Muscle of back (tissue), 11 donors: ENCODE measurements around the gene PDZK1IP1. TPM values are rescaled to one million over a fixed set of nuclear protein-coding genes. Genes with fewer than 3 reads are reported as not detected.
"Not testable (repeated sequence)": the region's sequence is repeated elsewhere in the genome, so short reads cannot be mapped to it uniquely, and the experiment has no call there.

Source experiments
- DNase-seq, 3 donors: peaks; one replicate each; pipeline versions ENCODE4 v3.0.0 to v3.0.0-alpha.2; 2013
- polyA plus RNA-seq, 10 donors: library from polyadenylated mRNA; unstranded; fragments of 120-200 nt; gene quantifications; one replicate each; pipeline ENCODE4 v1.2.1, GENCODE V29; 2013; ENCODE audit not compliant: insufficient read length in 10 of 10

Gene PDZK1IP1
- polyA plus RNA-seq, 10 donors: 0.18 to 0.42 (median 0.31) TPM; not detected in 5

DNA sequence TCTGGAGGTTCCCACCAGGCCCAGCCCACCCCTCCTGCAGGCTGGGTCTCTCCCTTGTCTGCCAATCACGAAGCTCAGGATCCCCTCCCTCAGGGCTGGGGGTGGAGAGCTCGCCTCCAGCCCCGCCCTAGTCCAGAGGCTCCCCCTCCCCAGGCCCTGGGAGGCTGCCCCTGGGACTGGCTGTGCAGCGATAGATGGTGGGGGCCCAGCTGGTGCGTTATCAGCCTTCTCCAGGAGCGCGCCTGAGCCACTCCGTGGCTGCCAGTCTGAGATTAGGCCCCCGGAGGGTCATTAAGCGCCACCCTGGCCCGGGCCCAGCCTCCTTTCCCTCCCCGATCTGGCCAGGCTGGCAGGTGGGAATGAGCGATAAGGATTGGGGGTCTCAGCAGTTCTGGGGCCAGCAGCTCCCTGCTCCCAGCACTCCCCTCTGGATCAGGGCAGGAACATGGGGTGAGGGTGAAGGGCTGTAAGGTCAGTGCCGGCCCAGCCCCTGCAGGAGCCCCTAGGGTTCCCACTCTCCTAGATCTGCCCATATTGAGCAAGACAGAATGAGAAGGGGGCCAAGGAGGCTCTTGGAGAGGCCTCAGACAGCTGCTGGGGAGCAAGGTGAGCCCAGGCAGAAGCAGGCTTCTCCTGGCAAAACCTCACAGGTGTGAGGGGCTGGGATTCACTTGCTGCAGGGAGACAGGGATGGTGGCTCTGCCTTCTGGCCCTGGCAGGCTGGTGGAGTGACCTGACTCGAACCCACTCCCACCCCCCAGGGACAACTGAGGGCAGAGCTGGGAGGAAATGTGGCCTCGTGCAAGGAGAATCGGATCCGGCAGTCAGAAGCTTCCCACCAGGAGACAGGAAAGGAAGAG lies 8.5 kb downstream of the PDZK1IP1 start:
- no peak for DNase-seq

DNA sequence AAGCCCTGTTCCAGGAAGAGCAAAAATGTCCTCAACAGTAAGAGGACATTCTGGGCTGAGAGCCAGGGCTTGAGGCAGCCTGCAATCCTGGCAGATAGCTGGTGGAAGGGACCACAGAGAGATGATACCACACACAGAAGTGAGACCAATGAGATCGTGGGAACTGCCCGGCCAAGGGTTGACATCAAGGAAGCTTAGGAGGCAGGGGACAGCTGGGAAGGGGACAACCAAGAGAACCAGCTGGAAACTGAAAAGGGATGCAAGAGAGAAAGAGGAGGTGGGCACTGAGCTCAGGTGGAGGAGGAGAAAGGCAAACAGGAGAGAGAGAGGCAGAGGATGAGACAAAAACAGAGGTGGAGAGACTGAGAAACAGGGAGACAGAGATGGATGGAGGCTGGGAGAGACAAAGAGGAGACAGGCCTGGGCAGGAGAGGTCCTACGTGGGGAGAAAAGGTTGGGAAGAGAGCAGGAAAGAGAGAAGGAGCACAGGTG lies 9.2 kb downstream of the PDZK1IP1 start:
- no peak for DNase-seq

DNA sequence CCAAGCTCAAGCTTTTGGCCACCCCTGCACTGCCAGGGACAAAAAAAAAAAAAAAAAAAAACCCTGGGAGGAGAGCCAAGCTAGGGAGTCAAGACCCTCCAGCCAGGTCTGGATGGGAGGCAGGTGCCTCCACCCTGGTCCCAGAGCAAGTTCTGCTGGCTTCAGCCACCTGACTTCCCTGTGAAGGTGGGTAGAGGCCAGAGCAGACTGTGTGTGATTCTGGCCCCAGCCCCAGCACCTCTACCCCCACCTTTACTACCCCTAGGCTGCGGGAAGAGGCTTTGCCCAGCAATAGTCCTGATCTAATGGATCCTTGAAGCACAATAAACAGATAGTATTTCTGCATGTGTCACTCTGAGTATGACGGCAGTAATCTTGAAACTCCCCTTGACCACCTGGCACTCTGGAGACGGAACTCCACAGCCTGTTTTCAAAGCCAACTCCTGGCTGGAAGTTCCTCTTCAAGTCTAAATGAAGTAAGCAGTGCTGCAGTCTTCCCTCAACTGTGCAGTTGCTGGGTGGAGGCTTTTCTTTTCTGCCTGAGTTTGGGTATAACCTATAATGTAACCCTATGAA lies 9.8 kb downstream of the PDZK1IP1 start:
- no peak for DNase-seq

DNA sequence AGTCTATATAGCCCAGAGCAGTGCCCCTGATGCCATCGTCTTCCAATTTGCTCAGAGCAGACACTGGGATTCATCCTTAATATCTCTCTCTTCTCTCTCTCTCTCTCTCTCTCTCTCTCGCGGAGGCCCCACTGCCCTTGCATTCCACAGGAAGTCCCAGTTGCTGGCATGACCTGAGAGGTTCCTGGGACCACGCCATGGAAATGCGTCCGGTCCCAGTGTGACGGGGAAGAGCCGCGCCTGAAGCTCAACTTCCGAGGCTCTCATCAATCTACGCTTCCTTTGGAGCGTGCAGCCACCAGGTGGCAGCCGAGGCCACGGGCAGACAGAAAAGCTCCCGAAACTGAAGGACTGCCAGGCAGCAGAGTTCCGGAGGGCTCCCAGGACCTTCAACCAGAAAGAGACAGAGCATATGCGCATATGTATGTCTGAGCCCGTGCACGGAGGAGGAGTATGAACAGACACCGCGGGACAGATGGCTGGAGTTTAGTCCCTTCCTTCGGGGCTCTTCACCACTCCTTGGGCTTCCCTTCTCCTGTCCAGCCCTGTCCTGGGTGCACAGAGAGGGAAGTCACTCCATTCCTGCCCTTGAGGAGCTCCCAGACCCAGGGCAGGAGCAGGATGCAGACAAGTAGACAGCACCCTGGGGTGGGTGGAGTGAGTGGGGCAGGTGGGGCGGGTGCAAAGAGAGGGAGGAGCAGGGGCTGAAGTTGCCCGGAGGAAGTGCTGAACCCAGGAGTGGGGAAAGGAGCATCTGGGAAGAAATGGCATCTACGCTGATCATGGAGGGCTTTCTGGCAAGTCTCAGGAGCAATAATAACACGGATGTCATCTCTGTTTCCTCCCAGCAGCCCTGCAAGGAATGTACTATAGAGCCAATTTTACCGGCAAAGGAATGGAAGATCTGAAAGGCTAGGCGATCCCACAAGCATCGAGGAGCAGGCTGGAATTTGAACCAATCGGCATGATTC lies 10.5 kb downstream of the PDZK1IP1 start:
- peak; percentile 90 to 96 (median 93) for DNase-seq

DNA sequence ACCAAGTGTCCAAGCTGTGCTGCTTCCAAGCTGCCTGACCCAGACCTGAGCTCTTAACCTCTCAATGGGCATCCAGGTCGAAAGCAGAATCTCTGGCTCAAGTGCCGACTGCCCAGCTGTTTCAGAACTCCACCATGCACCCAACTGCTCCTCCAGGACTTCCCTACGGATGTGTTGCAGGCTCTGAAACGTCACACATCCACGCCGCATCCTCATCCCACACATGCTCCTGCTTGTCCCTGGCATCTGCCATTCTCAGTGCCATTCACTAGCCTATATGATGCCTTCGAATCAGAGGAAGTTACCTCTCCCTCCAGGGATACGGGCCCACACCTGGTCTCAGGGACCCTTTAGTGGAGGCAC lies 11.2 kb downstream of the PDZK1IP1 start:
- DNase-seq: no peak

DNA sequence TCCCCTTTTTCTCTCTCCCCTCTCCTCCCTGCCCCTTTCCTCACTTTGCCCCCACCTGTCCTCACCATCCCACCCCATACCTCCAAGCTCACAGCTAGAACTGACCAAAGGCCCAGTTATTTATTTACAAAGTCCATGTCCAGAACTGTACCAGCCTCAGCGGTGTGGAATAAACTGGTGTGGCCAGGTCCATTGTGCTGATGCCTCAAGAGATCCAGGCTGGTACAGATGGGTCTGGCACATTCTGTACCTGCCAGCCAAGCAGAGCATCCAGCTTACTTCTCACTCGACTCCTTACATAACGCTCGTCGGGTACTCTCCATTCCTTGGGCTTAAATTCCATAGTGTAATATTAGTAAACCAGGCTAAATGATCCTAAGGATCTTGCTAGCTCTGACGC lies 11.8 kb downstream of the PDZK1IP1 start:
- DNase-seq: no peak

DNA sequence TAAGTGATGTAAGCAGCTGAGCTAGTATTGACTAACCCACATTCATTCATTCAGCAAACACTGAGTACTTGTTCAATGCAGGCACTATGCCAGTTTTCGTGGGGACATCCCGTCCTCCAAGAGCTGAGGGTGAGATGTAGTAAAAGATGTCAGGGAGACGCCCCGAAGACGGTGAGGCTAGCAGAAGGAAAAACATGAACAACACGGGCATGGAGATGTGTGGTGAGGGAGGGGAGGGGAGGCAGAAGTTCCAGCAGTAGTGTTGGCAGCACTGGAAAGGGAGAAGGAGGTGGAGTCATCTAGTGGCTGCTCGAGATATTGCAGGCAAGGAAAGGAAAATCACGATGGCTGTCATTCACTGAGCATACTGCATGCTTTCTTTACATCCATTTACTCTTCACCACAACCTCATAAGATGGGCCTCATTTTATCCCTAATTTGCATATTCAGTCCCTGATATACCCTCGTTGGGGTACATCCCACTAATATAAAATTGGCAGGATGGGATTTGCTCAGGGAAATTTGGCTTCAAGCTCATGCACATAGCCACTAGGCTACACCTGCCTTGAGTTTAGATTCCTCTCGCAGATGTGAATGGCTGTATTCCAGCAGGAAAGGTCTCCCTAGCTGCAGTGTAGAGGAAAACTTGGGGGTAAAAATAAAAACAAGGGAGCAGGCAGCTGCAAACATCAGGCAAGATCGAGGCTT lies 14.5 kb downstream of the PDZK1IP1 start:
- peak; percentile 22 to 72 (median 29) for DNase-seq

DNA sequence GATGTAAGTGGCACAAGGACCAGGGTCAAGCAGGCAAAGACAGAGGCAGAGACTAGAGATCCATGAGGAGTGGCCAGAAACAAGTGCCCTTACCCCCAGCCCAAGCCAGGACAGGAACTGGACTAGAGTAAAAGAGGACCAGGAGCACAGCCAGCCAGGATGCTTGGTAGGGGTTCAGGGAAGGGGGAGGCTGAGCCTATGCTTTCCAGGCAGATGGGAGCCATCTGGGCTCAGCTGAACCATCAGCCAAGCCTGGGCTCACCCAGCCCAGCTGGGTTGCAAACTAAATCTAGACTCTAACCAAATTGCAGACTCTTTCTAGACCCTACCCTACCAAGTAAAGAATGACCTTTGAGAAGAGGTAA lies 15.2 kb downstream of the PDZK1IP1 start:
- peak in 1 of 3 donors; percentile 6 for DNase-seq

DNA sequence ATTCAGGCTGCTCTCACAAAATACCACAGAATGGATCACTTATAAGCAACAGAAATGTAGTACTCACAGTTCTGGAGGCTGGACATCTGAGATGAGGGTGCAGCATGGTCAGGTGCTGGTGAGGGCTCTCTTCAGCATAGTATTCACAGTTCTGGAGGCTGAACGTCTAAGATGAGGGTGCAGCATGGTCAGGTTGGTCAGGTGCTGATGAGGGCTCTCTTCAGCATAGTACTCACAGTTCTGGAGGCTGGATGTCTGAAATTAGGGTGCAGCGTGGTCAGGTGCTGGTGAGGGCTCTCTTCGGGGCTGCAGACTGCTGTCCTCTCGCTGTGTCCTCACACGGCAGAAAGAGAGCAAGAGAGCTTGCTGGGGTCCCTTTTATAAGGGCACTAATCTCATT lies 17.1 kb downstream of the PDZK1IP1 start:
- DNase-seq: no peak

DNA sequence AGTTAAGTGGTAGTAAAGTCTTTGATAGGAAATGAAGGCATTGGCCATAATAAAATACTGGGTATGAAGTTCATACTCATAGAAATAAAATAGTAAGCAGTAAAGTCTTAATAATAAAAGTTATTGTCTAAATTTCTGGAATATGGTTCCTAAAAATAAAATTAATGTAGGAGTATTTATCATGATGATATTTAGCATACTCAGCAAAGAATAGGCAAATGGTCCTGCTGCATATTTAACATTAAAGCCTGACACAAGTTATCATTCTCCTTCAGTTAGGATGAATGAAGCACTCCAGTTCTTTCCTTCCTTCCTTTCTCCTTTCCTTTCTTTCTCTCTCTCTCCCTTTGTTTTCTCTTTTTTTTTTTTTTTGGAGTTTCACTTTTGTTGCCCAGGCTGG lies 25.3 kb downstream of the PDZK1IP1 start:
- no peak for DNase-seq

DNA sequence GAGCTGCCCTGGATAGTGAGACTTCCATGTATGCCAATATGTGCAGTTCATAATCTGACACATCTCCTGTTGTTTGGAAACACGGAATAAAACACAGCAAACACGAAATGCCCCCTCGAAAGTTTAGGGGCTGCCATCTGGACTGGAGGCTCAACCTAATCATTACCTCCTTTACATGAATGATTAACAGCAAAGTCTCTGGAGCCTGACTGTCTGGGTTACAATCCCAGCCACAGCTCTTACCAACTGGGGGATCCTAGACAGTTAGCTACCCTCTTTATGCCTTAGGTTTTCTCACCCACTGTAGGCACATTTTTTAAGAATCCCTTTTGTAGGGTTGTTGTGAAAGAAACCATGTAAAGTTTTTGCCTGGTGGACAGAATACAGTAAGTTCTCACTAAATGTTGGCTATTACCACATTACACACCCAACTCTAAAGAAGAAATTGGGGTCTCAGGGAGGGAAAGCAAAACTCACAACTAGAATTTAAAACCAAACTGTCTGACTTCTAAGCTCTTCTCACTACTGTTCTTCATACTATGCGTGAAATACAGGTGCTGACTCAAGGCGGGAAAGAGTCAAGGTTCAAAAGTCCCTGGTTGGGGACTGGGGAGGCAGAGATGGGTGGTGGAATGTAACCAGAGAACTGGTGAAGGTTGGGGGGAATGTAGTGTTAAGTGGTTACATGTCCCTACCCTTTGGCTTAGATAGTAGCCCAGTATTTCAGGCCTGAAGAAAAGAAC lies 28.4 kb downstream of the PDZK1IP1 start:
- DNase-seq: no peak

DNA sequence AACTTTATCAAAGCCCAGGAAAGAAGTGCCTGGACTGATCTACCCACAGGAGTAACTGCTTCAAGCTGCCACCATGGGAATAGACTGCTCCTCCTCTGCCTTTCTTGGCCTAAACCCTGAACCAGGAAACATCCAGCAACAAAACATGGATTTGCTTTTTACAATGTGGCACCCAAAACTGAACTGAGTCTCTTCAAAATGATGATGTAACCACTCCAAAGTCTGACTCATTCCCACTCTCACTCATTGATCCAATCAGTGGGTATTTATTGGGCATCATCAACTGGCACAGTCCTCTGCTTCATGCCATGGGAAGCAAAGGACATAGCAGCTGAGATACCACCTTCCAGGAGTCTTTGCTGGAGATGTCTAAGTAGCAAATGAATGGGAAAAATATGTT lies 29.1 kb downstream of the PDZK1IP1 start:
- DNase-seq: no peak

DNA sequence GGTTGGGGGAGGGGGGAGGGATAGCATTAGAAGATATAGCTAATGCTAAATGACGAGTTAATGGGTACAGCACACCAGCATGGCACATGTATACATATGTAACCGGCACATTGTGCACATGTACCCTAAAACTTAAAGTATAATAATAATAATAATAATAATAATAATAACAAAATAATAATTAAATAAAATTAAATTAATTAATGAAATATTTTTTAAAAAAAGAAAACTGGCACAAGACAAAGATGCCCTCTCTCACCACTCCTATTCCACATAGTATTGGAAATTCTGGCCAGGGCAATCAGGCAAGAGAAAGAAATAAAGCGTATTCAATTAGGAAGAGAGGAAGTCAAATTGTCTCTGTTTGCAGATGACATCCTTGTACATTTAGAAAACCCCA lies 31.9 kb downstream of the PDZK1IP1 start:
- not testable (repeated sequence) for DNase-seq

DNA sequence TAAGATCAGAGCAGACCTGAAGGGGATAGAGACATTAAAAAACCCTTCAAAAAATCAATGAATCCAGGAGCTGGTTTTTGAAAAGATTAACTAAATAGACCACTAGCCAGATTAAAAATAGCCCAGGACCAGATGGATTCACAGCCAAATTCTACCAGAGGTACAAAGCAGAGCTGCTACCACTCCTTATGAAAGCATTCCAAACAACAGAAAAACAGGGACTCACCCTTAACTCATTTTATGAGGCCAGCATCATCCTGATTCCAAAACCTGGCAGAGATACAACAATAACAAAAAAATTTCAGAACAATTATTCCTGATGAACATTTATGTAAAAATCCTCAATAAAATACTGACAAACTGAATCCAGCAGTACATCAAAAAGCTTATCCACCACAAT lies 33.4 kb downstream of the PDZK1IP1 start:
- not testable (repeated sequence) for DNase-seq

DNA sequence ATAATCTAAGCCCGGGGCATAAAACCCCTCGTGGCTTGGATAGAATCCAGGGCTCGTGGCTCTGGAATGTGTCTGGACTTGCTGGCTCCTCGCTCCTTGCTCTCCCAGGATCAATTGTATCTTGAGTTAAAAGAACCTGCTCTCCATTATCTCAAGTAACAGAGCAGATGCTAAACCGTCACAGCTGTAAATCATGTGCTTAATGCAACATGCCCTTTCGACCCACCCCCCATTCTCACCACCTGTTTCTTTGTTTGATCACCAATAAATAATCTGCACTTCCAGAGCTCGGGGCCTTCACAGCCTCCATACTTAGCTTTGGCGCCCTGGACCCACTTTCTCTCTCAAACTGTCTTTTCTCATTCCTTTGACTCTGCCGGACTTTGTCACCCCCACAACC lies 40.7 kb downstream of the PDZK1IP1 start:
- not testable (repeated sequence) for DNase-seq

DNA sequence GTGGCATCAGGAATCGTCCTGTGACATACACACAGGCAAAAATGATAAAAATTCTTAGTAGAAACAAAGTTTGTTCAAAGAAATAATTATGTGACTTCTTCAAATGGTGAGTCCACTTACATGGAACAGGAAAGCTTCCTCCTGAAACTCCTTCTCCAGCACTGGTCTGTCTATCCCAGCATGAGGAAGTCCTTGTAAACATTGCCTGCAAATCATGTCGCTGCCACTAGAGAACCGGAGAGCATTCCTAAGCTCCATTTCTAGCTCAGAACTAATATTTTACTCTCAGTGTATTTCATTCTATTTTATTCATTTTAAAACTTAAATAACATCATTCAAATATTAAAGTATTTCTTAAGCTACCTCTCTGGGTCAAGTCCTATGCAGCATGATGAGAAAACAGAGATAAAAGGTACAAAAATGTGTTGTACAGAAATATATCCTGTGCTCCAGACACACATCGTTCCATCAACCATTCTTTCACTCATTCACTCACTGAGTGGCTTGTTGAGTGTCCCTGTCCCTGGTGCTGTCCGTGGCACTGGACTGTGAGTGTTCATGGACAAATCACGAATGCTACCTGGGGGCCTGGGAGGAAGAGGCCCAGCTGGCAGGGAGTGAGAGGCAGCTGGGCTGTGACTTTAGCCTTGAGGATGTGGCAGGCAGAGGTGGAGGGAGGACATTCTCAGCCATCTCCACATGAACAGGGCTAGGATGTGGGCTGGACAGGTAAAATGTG lies 42.6 kb downstream of the PDZK1IP1 start:
- no peak for DNase-seq

DNA sequence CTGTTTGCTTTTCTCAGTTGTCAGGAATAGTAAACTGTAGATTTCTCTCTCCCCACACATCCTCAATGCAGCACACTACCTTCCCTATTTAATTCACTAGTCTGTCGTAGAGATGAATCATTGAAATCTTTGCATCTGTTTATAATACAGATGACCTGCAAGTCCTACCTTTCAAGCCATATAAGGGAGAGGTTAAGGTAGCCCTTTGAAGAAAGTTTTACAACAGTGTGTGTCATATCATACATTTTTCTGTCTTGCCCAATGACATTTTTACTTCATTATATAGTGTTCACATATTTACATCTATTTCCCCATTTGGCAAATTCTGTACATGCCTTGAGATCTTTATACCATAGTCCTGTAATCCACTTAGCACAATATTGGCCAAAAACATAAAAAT lies 43.3 kb downstream of the PDZK1IP1 start:
- DNase-seq: not testable (repeated sequence)

DNA sequence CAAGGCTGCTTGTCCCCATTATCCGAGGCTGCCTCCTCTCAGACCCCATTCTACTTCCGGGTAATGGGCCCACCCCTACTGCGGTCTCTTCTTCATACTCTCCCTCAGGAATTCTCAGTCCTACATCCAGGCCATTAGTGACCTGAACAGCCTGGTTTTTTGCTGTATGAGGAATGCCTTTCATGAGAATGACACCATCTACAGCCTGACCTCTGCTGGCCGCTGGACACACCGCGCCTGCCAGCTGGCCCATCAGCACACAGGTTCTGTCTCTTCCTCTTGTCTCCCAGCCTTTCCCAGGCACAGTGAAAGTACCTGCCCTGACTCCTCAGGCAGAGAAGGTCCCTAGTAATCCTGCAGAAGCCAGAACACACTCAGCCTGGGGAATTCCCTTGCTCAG lies 46.2 kb downstream of the PDZK1IP1 start:
- not testable (repeated sequence) for DNase-seq

DNA sequence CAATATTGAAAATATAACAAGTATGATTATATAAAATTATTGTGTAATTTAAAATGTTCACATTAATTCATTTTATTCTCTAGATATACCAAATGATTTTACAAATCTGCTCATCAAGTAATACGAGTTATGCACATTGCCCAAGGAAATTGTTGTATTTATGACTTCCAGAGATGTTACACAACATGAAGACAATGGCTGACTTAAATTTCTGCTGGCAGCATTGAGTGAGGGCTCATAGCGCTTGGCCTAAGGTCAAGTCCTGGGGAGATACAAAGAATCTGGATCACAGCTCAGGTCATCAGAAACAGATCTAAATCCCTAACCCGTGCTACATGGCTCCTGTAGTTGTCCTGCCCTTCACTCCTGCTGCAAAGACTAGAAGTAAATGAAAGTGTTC lies 49.5 kb downstream of the PDZK1IP1 start:
- DNase-seq: not testable (repeated sequence)
